Esophagus squamous epithelium (tissue), 5 donors: Measurements from ENCODE around the gene ARHGEF18. TPM values are rescaled to one million over a fixed set of nuclear protein-coding genes. Genes with fewer than 3 reads are reported as not detected.

ENCODE experiments used
- DNase-seq: peaks from one replicate; lab custom pipeline; 2025; lab: John Stamatoyannopoulos, UW
- H3K27ac ChIP-seq, 4 donors: fragments of 200-600 bp; sonication (generic); one replicate each; pipeline ENCODE4 v1.5.1; 2016 to 2019; ENCODE audit warnings: mild to moderate bottlenecking in 1 of 4
- H3K27me3 ChIP-seq, 4 donors: fragments of 200-600 bp; sonication (generic); 1 replicate in 3 of 4; 2 replicates in 1 of 4; pipeline versions ENCODE4 v1.5.1 to v1.6.0; 2017 to 2021; ENCODE audit warnings: antibody characterized with exemption in 1 of 4
- H3K36me3 ChIP-seq, 3 donors: fragments of 200-600 bp; sonication (generic); one replicate each; pipeline ENCODE4 v1.5.1; 2016 to 2019
- H3K4me1 ChIP-seq, 3 donors: fragments of 200-600 bp; sonication (generic); one replicate each; pipeline ENCODE4 v1.5.1; 2017 to 2019
- H3K4me3 ChIP-seq, 4 donors: fragments of 200-600 bp; sonication (generic); 1 replicate in 3 of 4; 2 replicates in 1 of 4; pipeline ENCODE4 v1.5.1; 2016 to 2019; ENCODE audit warnings: mild to moderate bottlenecking in 2 of 4, moderate library complexity in 1 of 4
- H3K9me3 ChIP-seq, 3 donors: fragments of 200-600 bp; sonication (generic); one replicate each; pipeline ENCODE4 v1.5.1; 2016 to 2019
- POLR2A ChIP-seq, 4 donors: fragments of 450-650 bp; IDR thresholded peaks; one replicate each; pipeline ENCODE4 v1.6.1; 2017; ENCODE audit warnings: antibody characterized with exemption in 4 of 4, mild to moderate bottlenecking in 4 of 4, moderate library complexity in 3 of 4
- WGBS, 2 donors: methylation state at CpG; one replicate each; pipeline ENCODE4 v1.1.5; 2018; 5-methylcytosine and 5-hydroxymethylcytosine counted together
- intact Hi-C: fragments of 100-400 bp; cut with DNase I; formaldehyde crosslinking; loops from one replicate; pipeline ENCODE4 v1.15.0; 2022
- total RNA-seq, 4 donors: library from RNA; depleted of rRNA; stranded (reverse); fragments of >200 nt; gene quantifications; one replicate each; pipeline ENCODE4 v1.1.0, GENCODE V29; 2016
- TF ChIP-seq, protein P1 (sequence below), 6 experiments: fragments of 450-650 bp in 4 of 6; fragments of 200-600 bp in 2 of 6; sonication (generic) in 2 of 6; IDR thresholded peaks; one replicate each; pipeline ENCODE4 v1.5.1; 2016 to 2019; ENCODE audit warnings: antibody characterized with exemption in 6 of 6, mild to moderate bottlenecking in 4 of 6, moderate library complexity in 4 of 6
- donor health status: DM: yes; HTN: yes; CAD: no.

Gene ARHGEF18
- total RNA-seq, 4 donors from 2014 or later: 24.2 to 42.0 (median 28.7) TPM

DNA sequence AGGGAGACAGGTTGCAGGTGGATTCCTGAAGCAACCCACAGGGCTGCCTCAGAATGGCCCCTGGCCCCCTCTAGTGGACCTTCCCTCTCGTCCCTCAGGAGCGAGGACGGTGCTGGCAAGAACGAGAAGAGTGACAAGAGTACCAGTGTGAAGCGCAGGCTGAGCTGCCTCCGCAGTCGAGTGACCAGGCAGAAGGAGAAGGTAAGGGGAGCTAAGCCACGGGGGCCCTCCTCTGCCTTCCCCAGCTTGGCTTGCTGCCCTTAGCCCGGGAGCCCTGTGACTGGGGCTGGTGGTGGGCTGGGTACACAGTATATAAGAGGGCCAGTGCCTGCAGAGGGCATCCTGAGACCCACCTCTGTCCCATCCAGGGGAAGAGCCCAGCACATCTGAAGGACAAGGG is 34.0 kb downstream of the ARHGEF18 start:
- no peak overlapping the region for H3K27ac ChIP-seq
- H3K4me1 ChIP-seq: no peaks in the 10 kb centered on the region
- TF ChIP-seq, protein P1, sequence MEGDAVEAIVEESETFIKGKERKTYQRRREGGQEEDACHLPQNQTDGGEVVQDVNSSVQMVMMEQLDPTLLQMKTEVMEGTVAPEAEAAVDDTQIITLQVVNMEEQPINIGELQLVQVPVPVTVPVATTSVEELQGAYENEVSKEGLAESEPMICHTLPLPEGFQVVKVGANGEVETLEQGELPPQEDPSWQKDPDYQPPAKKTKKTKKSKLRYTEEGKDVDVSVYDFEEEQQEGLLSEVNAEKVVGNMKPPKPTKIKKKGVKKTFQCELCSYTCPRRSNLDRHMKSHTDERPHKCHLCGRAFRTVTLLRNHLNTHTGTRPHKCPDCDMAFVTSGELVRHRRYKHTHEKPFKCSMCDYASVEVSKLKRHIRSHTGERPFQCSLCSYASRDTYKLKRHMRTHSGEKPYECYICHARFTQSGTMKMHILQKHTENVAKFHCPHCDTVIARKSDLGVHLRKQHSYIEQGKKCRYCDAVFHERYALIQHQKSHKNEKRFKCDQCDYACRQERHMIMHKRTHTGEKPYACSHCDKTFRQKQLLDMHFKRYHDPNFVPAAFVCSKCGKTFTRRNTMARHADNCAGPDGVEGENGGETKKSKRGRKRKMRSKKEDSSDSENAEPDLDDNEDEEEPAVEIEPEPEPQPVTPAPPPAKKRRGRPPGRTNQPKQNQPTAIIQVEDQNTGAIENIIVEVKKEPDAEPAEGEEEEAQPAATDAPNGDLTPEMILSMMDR (IDR thresholded peaks at IDR 0.05): no peak
- TF ChIP-seq POLR2A (IDR thresholded peaks at IDR 0.05): no peak
- no peaks in the 10 kb centered on the region for H3K27me3 ChIP-seq
- H3K4me3 ChIP-seq: no peak overlapping the region
- no peaks in the 10 kb centered on the region for H3K9me3 ChIP-seq
- no peaks in the 10 kb centered on the region for H3K36me3 ChIP-seq
- WGBS, 2 donors: 68 to 74% methylated on average over 8 to 9 of the region's 9 CpGs
- DNase-seq: no peak
- intact Hi-C loops: loop anchor here (10.0 kb wide), 1 partner anchor 142 kb away; the partner anchor contains the start of gene MCOLN1

DNA sequence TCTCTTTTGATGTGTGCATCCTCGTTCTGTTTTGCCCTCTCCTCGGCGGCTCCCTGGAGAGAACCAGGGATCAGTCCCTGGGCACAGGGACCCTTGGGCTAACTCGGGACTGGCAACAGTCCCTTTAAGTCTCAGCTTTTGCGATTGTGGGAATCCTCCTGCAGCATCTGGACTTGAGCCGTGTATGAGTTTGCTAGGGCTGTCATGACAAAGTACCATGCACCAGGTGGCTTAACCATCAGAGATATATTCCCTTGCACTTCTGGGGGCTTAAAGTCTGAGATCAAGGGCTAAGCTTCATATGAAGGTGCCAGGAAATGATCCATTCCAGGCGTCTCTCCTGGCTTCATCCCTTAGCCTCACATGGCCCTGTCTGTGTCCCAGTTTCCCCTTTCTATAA is 34.5 kb downstream of the ARHGEF18 start:
- no peak overlapping the region for H3K4me3 ChIP-seq
- DNase-seq: no peak
- H3K4me1 ChIP-seq: no peaks in the 10 kb centered on the region
- H3K9me3 ChIP-seq: no peaks in the 10 kb centered on the region
- intact Hi-C loops: loop anchor here (10.0 kb wide), 1 partner anchor 142 kb away; the partner anchor contains the start of gene MCOLN1
- H3K27ac ChIP-seq: no peak overlapping the region
- 60 to 72% methylated on average over 4 of the region's 7 CpGs for WGBS, 2 donors
- no peak for TF ChIP-seq POLR2A (IDR thresholded peaks at IDR 0.05)
- TF ChIP-seq, protein P1 (IDR thresholded peaks at IDR 0.05): no peak
- H3K27me3 ChIP-seq: no peaks in the 10 kb centered on the region
- no peaks in the 10 kb centered on the region for H3K36me3 ChIP-seq

DNA sequence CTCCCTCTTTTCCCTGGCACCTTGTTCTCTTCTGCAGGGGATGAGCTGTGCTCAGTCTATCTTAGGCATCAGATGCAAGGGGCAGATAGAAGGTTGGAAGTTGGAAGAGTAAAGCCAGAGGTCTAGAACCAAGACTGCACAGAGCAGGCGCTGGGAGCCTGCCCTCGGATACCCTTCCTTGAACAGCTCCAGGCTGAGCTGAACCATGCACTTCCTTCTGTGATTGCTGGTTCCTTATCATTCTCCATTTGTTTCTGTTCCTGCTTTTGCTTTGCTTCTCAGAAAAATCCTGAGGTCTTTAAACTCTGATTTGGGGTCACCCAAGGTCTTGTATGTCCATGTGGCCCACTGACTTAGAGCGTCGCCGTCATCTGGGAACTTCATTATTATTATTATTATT is 36.3 kb downstream of the ARHGEF18 start:
- no peaks in the 10 kb centered on the region for H3K9me3 ChIP-seq
- H3K27ac ChIP-seq: no peak overlapping the region
- H3K27me3 ChIP-seq: no peaks in the 10 kb centered on the region
- intact Hi-C loops: loop anchor here (10.0 kb wide), 1 partner anchor 140 kb away; the partner anchor contains the start of gene MCOLN1
- TF ChIP-seq POLR2A (IDR thresholded peaks at IDR 0.05): no peak
- TF ChIP-seq, protein P1 (IDR thresholded peaks at IDR 0.05): no peak
- no peaks in the 10 kb centered on the region for H3K36me3 ChIP-seq
- WGBS, 2 donors: 89 to 92% methylated on average over 5 of the region's 5 CpGs
- no peaks in the 10 kb centered on the region for H3K4me1 ChIP-seq
- DNase-seq: no peak
- no peak overlapping the region for H3K4me3 ChIP-seq

DNA sequence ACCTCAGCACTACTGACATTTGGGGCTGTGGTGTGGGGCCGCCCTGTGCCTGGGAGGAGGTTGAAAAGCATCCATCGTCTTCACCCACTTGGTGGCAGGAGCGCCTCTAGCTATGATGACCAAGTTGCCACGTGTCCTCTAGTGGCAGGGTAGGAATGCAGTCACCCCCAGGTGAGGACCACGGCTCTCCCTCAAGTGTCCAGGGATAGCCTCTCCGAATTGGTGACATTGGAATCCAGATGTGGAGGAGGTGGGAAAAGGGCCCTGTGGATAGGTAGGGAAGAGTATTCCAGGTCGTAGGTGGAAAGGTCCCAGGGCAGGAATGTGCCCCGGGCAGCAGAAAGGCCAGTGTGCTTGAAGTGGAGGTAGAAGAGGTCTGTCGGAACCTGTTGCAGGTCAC is 37.6 kb downstream of the ARHGEF18 start:
- 49 to 64% methylated on average over 8 to 9 of the region's 9 CpGs for WGBS, 2 donors
- H3K4me1 ChIP-seq: peaks cover 0 to 9% (median 2%) of the 10 kb centered on the region in 3 donors
- TF ChIP-seq, protein P1 (IDR thresholded peaks at IDR 0.05): peak in 1 of 6 experiments; percentile 4
- no peak for TF ChIP-seq POLR2A (IDR thresholded peaks at IDR 0.05)
- no peaks in the 10 kb centered on the region for H3K27me3 ChIP-seq
- no peaks in the 10 kb centered on the region for H3K36me3 ChIP-seq
- no peak for DNase-seq
- intact Hi-C loops: loop anchor here (10.0 kb wide), 1 partner anchor 138 kb away; the partner anchor contains the start of gene MCOLN1
- no peak overlapping the region for H3K27ac ChIP-seq
- no peaks in the 10 kb centered on the region for H3K9me3 ChIP-seq
- H3K4me3 ChIP-seq: no peak overlapping the region

DNA sequence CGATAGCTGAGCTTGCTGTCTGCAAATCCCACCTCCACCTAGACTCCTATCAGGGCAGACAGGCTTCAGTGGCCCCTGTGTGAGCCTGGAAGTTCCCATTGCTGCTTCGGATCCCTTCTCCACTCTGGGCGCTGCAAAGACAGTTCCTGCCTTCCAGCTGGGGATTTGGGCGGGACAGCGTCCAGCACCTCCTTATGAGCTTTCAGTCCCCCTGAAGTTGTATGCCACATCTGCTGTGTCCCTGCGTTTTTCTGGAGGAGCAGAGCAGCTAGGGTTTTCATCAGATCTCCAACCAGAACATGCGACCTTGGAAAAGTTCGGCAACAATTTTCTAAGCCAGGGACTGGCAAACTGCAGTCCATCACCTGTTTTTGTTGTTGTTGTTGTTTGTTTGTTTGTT is 38.0 kb downstream of the ARHGEF18 start:
- DNase-seq: no peak
- intact Hi-C loops: loop anchor here (10.0 kb wide), 1 partner anchor 138 kb away; the partner anchor contains the start of gene MCOLN1
- no peaks in the 10 kb centered on the region for H3K9me3 ChIP-seq
- 90 to 91% methylated on average over 5 to 8 of the region's 8 CpGs for WGBS, 2 donors
- H3K4me1 ChIP-seq: peaks cover 0 to 14% (median 4%) of the 10 kb centered on the region in 3 donors
- H3K36me3 ChIP-seq: no peaks in the 10 kb centered on the region
- no peak overlapping the region for H3K27ac ChIP-seq
- no peaks in the 10 kb centered on the region for H3K27me3 ChIP-seq
- peak overlapping the region in 1 of 4 donors; percentile 2 for H3K4me3 ChIP-seq
- TF ChIP-seq POLR2A (IDR thresholded peaks at IDR 0.05): no peak
- TF ChIP-seq, protein P1 (IDR thresholded peaks at IDR 0.05): no peak
